ENCODE data around the gene IKZF2.

Gene IKZF2

GRCh38 chr2:213098612-213099011 is 52.8 kb downstream of the IKZF2 start:
- DNase-seq = no peak

- no peak for DNase-seq
Measured at GRCh38 chr2:213091765-213092164, 59.6 kb downstream of the IKZF2 start.

GRCh38 chr2:213090772-213091171 is 60.6 kb downstream of the IKZF2 start:
- DNase-seq = no peak

- DNase-seq = no peak
Measured at GRCh38 chr2:213089438-213089837, 62.0 kb downstream of the IKZF2 start.

GRCh38 chr2:213087040-213087439 is 64.4 kb downstream of the IKZF2 start:
- DNase-seq = no peak

- no peak for DNase-seq
Measured at GRCh38 chr2:213086571-213086970, 64.8 kb downstream of the IKZF2 start.

- no peak for DNase-seq
Measured at GRCh38 chr2:213086050-213086449, 65.4 kb downstream of the IKZF2 start.

GRCh38 chr2:213085538-213085937 is 65.9 kb downstream of the IKZF2 start:
- no peak for DNase-seq

- DNase-seq = no peak
Measured at GRCh38 chr2:213084261-213084660, 67.2 kb downstream of the IKZF2 start.

GRCh38 chr2:213080969-213081617 is 70.3 kb downstream of the IKZF2 start:
- no peak for DNase-seq

GRCh38 chr2:213079756-213080155 is 71.7 kb downstream of the IKZF2 start:
- no peak for DNase-seq

- DNase-seq = no peak
Measured at GRCh38 chr2:213078686-213079085, 72.7 kb downstream of the IKZF2 start.

- DNase-seq = no peak
Measured at GRCh38 chr2:213069531-213069930, 81.9 kb downstream of the IKZF2 start.

GRCh38 chr2:213068676-213069359 is 82.6 kb downstream of the IKZF2 start:
- DNase-seq = no peak

GRCh38 chr2:213067888-213068287 is 83.5 kb downstream of the IKZF2 start:
- no peak for DNase-seq

- DNase-seq = no peak
Measured at GRCh38 chr2:213066443-213066743, 85.0 kb downstream of the IKZF2 start.

- peak; percentile 46 for DNase-seq
Measured at GRCh38 chr2:213065583-213066442, 85.6 kb downstream of the IKZF2 start.

- no peak for DNase-seq
Measured at GRCh38 chr2:213064099-213064498, 87.3 kb downstream of the IKZF2 start.

GRCh38 chr2:213057977-213058376 is 93.4 kb downstream of the IKZF2 start:
- DNase-seq = no peak

GRCh38 chr2:213046431-213046830 is 105.0 kb downstream of the IKZF2 start:
- no peak for DNase-seq

GRCh38 chr2:213043566-213043965 is 107.8 kb downstream of the IKZF2 start:
- no peak for DNase-seq

- no peak for DNase-seq
Measured at GRCh38 chr2:213042262-213042661, 109.2 kb downstream of the IKZF2 start.

- DNase-seq = no peak
Measured at GRCh38 chr2:213036836-213037235, 114.6 kb downstream of the IKZF2 start.

GRCh38 chr2:213034585-213034984 is 116.8 kb downstream of the IKZF2 start:
- DNase-seq = no peak
